HEK293 (cell line): ENCODE results near the gene CPM.

Experiments
- CTCF ChIA-PET: fragments of 350-600 bp; formaldehyde crosslinking; extraction: SDS; loops from one replicate; lab custom pipeline; 2021; ENCODE audit warnings: antibody characterized with exemption; lab: Yijun Ruan, JAX
- POLR2A ChIA-PET: fragments of 300-600 bp; formaldehyde crosslinking; extraction: SDS; loops from one replicate; lab custom pipeline; 2020; ENCODE audit warnings: antibody characterized with exemption, inconsistent platforms; lab: Yijun Ruan, JAX
- H3K27ac ChIP-seq: fragments of 200-500 bp; sonication (Bioruptor generic); 2 replicates; pipeline ENCODE4 v1.5.1; 2014; ENCODE audit warnings: low read depth, low read length, control low read depth, inconsistent platforms; ENCODE audit errors: extremely low read depth
- H3K36me3 ChIP-seq, 2 experiments: fragments of 200-500 bp in 1 of 2; sonication (Bioruptor generic) in 1 of 2; 1 replicate in 1 of 2; 2 replicates in 1 of 2; pipeline ENCODE4 v1.5.1; 2014 to 2017; ENCODE audit warnings: inconsistent platforms in 2 of 2, low read length in 2 of 2; ENCODE audit not compliant: control insufficient read depth in 2 of 2, insufficient read depth in 1 of 2
- H3K4me1 ChIP-seq: fragments of 200-500 bp; sonication (Bioruptor generic); 2 replicates; pipeline ENCODE4 v1.5.1; 2014; ENCODE audit warnings: mild to moderate bottlenecking, low read length, inconsistent platforms; ENCODE audit not compliant: control insufficient read depth, insufficient read depth
- H3K4me3 ChIP-seq: 2 replicates; pipeline ENCODE4 v1.5.1; 2011; ENCODE audit warnings: low read depth, mild to moderate bottlenecking, control low read depth, low read length, moderate library complexity
- H3K9me3 ChIP-seq: fragments of 200-500 bp; sonication (Bioruptor generic); 2 replicates; pipeline ENCODE4 v1.5.1; 2014; ENCODE audit warnings: low read depth, low read length, inconsistent platforms; ENCODE audit not compliant: control insufficient read depth, insufficient read depth
- EGR2 ChIP-seq: fragments of 450-650 bp; formaldehyde crosslinking; IDR thresholded peaks from 2 replicates; pipeline ENCODE4 v1.5.1; 2016; ENCODE audit warnings: low read depth, missing biosample characterization, missing genetic modification characterization
- GLI4 ChIP-seq: fragments of 450-650 bp; formaldehyde crosslinking; IDR thresholded peaks from 2 replicates; pipeline ENCODE4 v1.5.1; 2016; ENCODE audit warnings: missing biosample characterization, missing genetic modification characterization
- HOXD13 ChIP-seq: sonication (generic); formaldehyde crosslinking; IDR thresholded peaks from 2 replicates; pipeline ENCODE4 v1.8.0; 2022; ENCODE audit warnings: missing genetic modification reagents, borderline replicate concordance
- IKZF3 ChIP-seq: fragments of 450-650 bp; IDR thresholded peaks from 2 replicates; pipeline ENCODE4 v1.5.0; 2018; ENCODE audit warnings: missing biosample characterization, mild to moderate bottlenecking, missing genetic modification characterization, moderate library complexity
- KLF8 ChIP-seq: fragments of 450-650 bp; formaldehyde crosslinking; IDR thresholded peaks from 2 replicates; pipeline ENCODE4 v1.5.1; 2016; ENCODE audit warnings: missing biosample characterization, missing genetic modification characterization
- PRDM10 ChIP-seq: fragments of 450-650 bp; formaldehyde crosslinking; IDR thresholded peaks from 2 replicates; pipeline ENCODE4 v1.5.1; 2016; ENCODE audit warnings: missing biosample characterization, missing genetic modification characterization
- SCRT1 ChIP-seq: fragments of 450-650 bp; formaldehyde crosslinking; IDR thresholded peaks from 2 replicates; pipeline ENCODE4 v1.5.1; 2016; ENCODE audit warnings: missing biosample characterization, missing genetic modification characterization, borderline replicate concordance
- WT1 ChIP-seq: fragments of 450-650 bp; formaldehyde crosslinking; IDR thresholded peaks from 2 replicates; pipeline ENCODE4 v1.5.1; 2016; ENCODE audit warnings: missing biosample characterization, missing genetic modification characterization
- ZBTB1 ChIP-seq: fragments of 450-650 bp; formaldehyde crosslinking; IDR thresholded peaks from 2 replicates; pipeline ENCODE4 v1.5.1; 2016; ENCODE audit warnings: missing biosample characterization, missing genetic modification characterization
- ZBTB8A ChIP-seq: fragments of 450-650 bp; formaldehyde crosslinking; IDR thresholded peaks from 2 replicates; pipeline ENCODE4 v1.5.1; 2016; ENCODE audit warnings: missing biosample characterization, missing genetic modification characterization
- ZEB2 ChIP-seq: fragments of 450-650 bp; formaldehyde crosslinking; IDR thresholded peaks from 2 replicates; pipeline ENCODE4 v1.5.1; 2016; ENCODE audit warnings: missing biosample characterization, missing genetic modification characterization
- ZFHX2 ChIP-seq: fragments of 450-650 bp; formaldehyde crosslinking; conservative IDR thresholded peaks from 2 replicates; pipeline ENCODE4 v1.5.1; 2016; ENCODE audit warnings: missing biosample characterization, missing genetic modification characterization
- ZNF114 ChIP-seq: fragments of 450-650 bp; formaldehyde crosslinking; IDR thresholded peaks from 2 replicates; pipeline ENCODE4 v1.5.0; 2017; ENCODE audit warnings: missing biosample characterization, missing genetic modification characterization
- ZNF146 ChIP-seq: fragments of 450-650 bp; formaldehyde crosslinking; IDR thresholded peaks from 2 replicates; pipeline ENCODE4 v1.5.1; 2016; ENCODE audit warnings: missing biosample characterization, missing genetic modification characterization
- ZNF184 ChIP-seq: fragments of 450-650 bp; IDR thresholded peaks from 2 replicates; pipeline ENCODE4 v1.5.1; 2018; ENCODE audit warnings: missing biosample characterization, mild to moderate bottlenecking, missing genetic modification characterization
- ZNF24 ChIP-seq: fragments of 450-650 bp; formaldehyde crosslinking; IDR thresholded peaks from 2 replicates; pipeline ENCODE4 v1.5.1; 2016; ENCODE audit warnings: missing biosample characterization, missing genetic modification characterization
- ZNF48 ChIP-seq: fragments of 450-650 bp; formaldehyde crosslinking; IDR thresholded peaks from 2 replicates; pipeline ENCODE4 v1.5.1; 2016; ENCODE audit warnings: missing biosample characterization, missing genetic modification characterization
- ZNF514 ChIP-seq: fragments of 450-650 bp; formaldehyde crosslinking; IDR thresholded peaks from 2 replicates; pipeline ENCODE4 v1.5.1; 2016; ENCODE audit warnings: missing biosample characterization, missing genetic modification characterization
- ZNF596 ChIP-seq: fragments of 450-650 bp; IDR thresholded peaks from 2 replicates; pipeline ENCODE4 v1.5.0; 2018; ENCODE audit warnings: missing biosample characterization, mild to moderate bottlenecking, missing genetic modification characterization, moderate library complexity
- ZNF623 ChIP-seq: fragments of 450-650 bp; formaldehyde crosslinking; IDR thresholded peaks from 2 replicates; pipeline ENCODE4 v1.5.1; 2016; ENCODE audit warnings: missing biosample characterization, missing genetic modification characterization
- ZNF645 ChIP-seq: fragments of 450-650 bp; formaldehyde crosslinking; IDR thresholded peaks from 2 replicates; pipeline ENCODE4; 2016; ENCODE audit warnings: missing biosample characterization, missing genetic modification characterization
- ZNF654 ChIP-seq: fragments of 450-650 bp; formaldehyde crosslinking; IDR thresholded peaks from 2 replicates; pipeline ENCODE4 v1.5.1; 2016; ENCODE audit warnings: low read depth, missing biosample characterization, missing genetic modification characterization
- ZNF660 ChIP-seq: fragments of 450-650 bp; IDR thresholded peaks from 2 replicates; pipeline ENCODE4 v1.5.1; 2018; ENCODE audit warnings: missing biosample characterization, mild to moderate bottlenecking, missing genetic modification characterization
- ZSCAN4 ChIP-seq: fragments of 450-650 bp; formaldehyde crosslinking; IDR thresholded peaks from 2 replicates; pipeline ENCODE4 v1.5.1; 2017; ENCODE audit warnings: missing biosample characterization, missing genetic modification characterization
- TF ChIP-seq, protein P1 (sequence below): fragments of 450-650 bp; formaldehyde crosslinking; optimal IDR thresholded peaks from 2 replicates; pipeline ENCODE3; 2016; ENCODE audit warnings: missing biosample characterization, mild to moderate bottlenecking, missing genetic modification characterization

The CPM gene

DNA sequence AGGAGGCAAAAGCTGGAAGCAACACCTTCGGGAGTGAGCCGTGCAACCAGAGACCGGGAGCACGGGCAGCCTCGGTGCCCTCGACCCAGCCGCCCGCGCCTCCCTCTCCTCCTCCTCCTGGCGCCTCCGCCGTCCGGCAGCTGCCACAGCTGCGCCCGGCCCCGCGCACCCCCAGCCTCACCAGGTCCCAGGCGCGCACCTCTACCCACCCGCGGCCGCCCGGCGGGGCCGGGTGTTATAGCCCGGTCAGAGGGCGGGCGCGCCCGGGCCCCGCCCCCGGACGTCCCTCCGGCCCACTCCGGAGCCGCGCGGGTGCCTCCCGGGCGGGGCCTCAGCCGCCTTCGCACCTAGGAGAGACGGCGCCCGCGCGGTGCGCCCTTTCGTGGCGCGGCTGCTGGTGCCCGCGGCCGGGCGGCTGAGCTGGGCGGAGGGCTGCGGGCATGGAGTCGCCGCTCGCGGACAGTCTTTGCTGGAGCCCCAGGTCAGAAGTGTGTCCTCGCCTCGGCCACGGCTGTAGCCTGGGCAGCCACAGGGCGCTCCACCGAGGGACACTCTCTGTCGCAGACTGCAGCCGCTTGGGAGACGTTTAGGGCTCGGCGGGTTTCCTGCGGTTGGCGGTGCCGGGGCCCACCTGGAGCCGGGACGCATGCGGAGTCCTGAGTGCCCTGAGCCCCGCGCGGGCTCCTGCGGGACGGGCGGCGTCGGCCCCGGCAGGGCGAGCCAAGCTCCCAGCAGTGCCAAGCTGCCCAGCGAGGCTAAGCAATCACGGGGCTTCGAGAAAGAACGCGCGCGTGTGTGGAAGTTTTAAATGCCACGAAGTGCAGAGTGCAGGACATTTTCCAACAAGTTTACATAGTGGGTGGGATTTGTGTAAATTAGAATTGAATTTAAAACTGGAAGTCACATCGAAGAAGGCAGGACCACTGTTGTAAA is at the start of gene CPM (continued):
- no peak for TF ChIP-seq ZNF114 (tag by site-specific recombination)
- peak; percentile 48; the same call in 1 of the 2 replicates for TF ChIP-seq IKZF3 (tag by site-specific recombination)
- peak; percentile 29; the same call in 1 of the 2 replicates for TF ChIP-seq KLF8 (tag by site-specific recombination)
- TF ChIP-seq ZNF514 (tag by site-specific recombination) = no peak
- TF ChIP-seq, protein P1, sequence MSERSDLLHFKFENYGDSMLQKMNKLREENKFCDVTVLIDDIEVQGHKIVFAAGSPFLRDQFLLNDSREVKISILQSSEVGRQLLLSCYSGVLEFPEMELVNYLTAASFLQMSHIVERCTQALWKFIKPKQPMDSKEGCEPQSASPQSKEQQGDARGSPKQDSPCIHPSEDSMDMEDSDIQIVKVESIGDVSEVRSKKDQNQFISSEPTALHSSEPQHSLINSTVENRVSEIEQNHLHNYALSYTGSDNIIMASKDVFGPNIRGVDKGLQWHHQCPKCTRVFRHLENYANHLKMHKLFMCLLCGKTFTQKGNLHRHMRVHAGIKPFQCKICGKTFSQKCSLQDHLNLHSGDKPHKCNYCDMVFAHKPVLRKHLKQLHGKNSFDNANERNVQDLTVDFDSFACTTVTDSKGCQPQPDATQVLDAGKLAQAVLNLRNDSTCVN (tag by site-specific recombination) = peak; percentile 75
- TF ChIP-seq ZNF48 = no peak
- TF ChIP-seq PRDM10 (tag by site-specific recombination) = 0 out of 2 replicates have a peak, but pooled peaks have one; percentile 17
- TF ChIP-seq ZBTB8A (tag by site-specific recombination) = peak; percentile 99
- peak; percentile 35; the same call in 1 of the 2 replicates for TF ChIP-seq ZNF596 (tag by site-specific recombination)
- 0 out of 2 replicates have a peak, but pooled peaks have one; percentile 63 for TF ChIP-seq ZNF660 (tag by site-specific recombination)

- H3K4me1 ChIP-seq = no peaks in the 10 kb centered on the region
- ChIA-PET CTCF (no interaction called here), POLR2A (interaction anchor here (1.1 kb wide), 1 partner anchor 48 kb away, joined by 3 read pairs; the partner anchor contains the start of gene CPM)
- no peaks in the 10 kb centered on the region for H3K36me3 ChIP-seq
- no peak overlapping the region for H3K27ac ChIP-seq
- H3K4me3 ChIP-seq = no peak overlapping the region
- H3K9me3 ChIP-seq = no peaks in the 10 kb centered on the region
- TF ChIP-seq ZFHX2 (tag by site-specific recombination) (no peak), ZBTB8A (tag by site-specific recombination) (no peak), GLI4 (tag by site-specific recombination) (no peak), ZNF184 (tag by site-specific recombination) (no peak), ZNF623 (tag by site-specific recombination) (no peak), PRDM10 (tag by site-specific recombination) (no peak), ZBTB1 (no peak), ZSCAN4 (tag by site-specific recombination) (no peak), HOXD13 (CRISPR knock-in tag) (no peak), ZNF654 (no peak), ZEB2 (no peak), SCRT1 (tag by site-specific recombination) (no peak), ZNF645 (tag by site-specific recombination) (no peak), ZNF24 (tag by site-specific recombination) (no peak), EGR2 (no peak), ZNF146 (tag by site-specific recombination) (no peak), WT1 (tag by site-specific recombination) (no peak)
Measured at GRCh38 chr12:68981516-68981915, 48.5 kb upstream of the CPM start.
